MM.1S (cell line): ENCODE results near the gene TKT.

Source experiments
- DNase-seq: peaks from one replicate; pipeline ENCODE4 v3.0.0-alpha.2; 2015
- H2AFZ ChIP-seq: fragments of 300-600 bp; sonication (generic); 2 replicates; pipeline ENCODE4 v1.6.0; 2016; ENCODE audit warnings: antibody characterized with exemption, low read length
- H3F3A ChIP-seq: fragments of 300-600 bp; sonication (generic); 2 replicates; pipeline ENCODE4 v1.6.1; 2016; ENCODE audit warnings: mild to moderate bottlenecking, antibody characterized with exemption, low read length, moderate library complexity, mixed read lengths; ENCODE audit not compliant: insufficient read depth
- H3K27ac ChIP-seq: fragments of 300-600 bp; sonication (generic); 2 replicates; pipeline ENCODE4 v1.5.1; 2016; ENCODE audit warnings: mild to moderate bottlenecking, low read length
- H3K27me3 ChIP-seq: fragments of 300-600 bp; sonication (generic); replicated peaks from 2 replicates; pipeline ENCODE4 v1.6.0; 2016; ENCODE audit warnings: low read length; ENCODE audit not compliant: insufficient read depth
- H3K36me3 ChIP-seq: fragments of 300-600 bp; sonication (generic); replicated peaks from 2 replicates; pipeline ENCODE4 v1.6.1; 2016; ENCODE audit warnings: mild to moderate bottlenecking, low read length, mixed read lengths; ENCODE audit not compliant: insufficient read depth
- H3K4me1 ChIP-seq: fragments of 300-600 bp; sonication (generic); 2 replicates; pipeline ENCODE4 v1.6.1; 2016; ENCODE audit warnings: low read length, mixed read lengths
- H3K4me2 ChIP-seq: fragments of 300-600 bp; sonication (generic); 2 replicates; pipeline ENCODE4 v1.6.0; 2016; ENCODE audit warnings: low read depth, low read length
- H3K4me3 ChIP-seq: fragments of 300-600 bp; sonication (generic); 2 replicates; pipeline ENCODE4 v1.5.1; 2016; ENCODE audit warnings: low read length, mixed read lengths
- H3K79me2 ChIP-seq: fragments of 300-600 bp; sonication (generic); 2 replicates; pipeline ENCODE4 v1.6.1; 2016; ENCODE audit warnings: mixed run types, low read length, mixed read lengths
- H3K9ac ChIP-seq: fragments of 300-600 bp; sonication (generic); 2 replicates; pipeline ENCODE4 v1.6.1; 2016; ENCODE audit warnings: low read length, mixed read lengths
- H3K9me2 ChIP-seq: fragments of 300-600 bp; sonication (generic); replicated peaks from 2 replicates; pipeline ENCODE4 v1.6.1; 2016; ENCODE audit warnings: mild to moderate bottlenecking, low read length, mixed read lengths; ENCODE audit not compliant: insufficient read depth
- H3K9me3 ChIP-seq: fragments of 300-600 bp; sonication (generic); replicated peaks from 2 replicates; pipeline ENCODE4 v1.6.1; 2016; ENCODE audit warnings: mild to moderate bottlenecking, low read length, mixed read lengths; ENCODE audit not compliant: insufficient read depth
- H4K20me1 ChIP-seq: fragments of 300-600 bp; sonication (generic); 2 replicates; pipeline ENCODE4 v1.6.1; 2016; ENCODE audit warnings: mild to moderate bottlenecking, low read length, moderate library complexity, mixed read lengths; ENCODE audit not compliant: insufficient read depth
- CTCF ChIP-seq: fragments of 300-600 bp; sonication (generic); IDR thresholded peaks from 2 replicates; pipeline ENCODE4 v1.5.1; 2016; ENCODE audit warnings: antibody characterized with exemption, low read length, mixed read lengths
- EZH2 ChIP-seq: fragments of 300-600 bp; sonication (generic); optimal IDR thresholded peaks from 2 replicates; pipeline ENCODE3; 2017; ENCODE audit warnings: low read depth, mild to moderate bottlenecking, antibody characterized with exemption, low read length, mixed read lengths
- EZH2phosphoT487 ChIP-seq: fragments of 300-600 bp; sonication (generic); IDR thresholded peaks from 2 replicates; pipeline ENCODE4 v1.6.1; 2018; ENCODE audit warnings: antibody characterized with exemption, low read length

TKT gene

GRCh38 chr3:53242155-53242554 is 13.7 kb downstream of the TKT start:
- Histone ChIP-seq H3K9ac (no peak overlapping the region), H4K20me1 (peaks cover 50% of the 10 kb centered on the region), H3K27me3 (no peaks in the 10 kb centered on the region), H3K4me1 (no peaks in the 10 kb centered on the region), H3K4me3 (no peak overlapping the region), H3K79me2 (peaks cover 88% of the 10 kb centered on the region), H3K9me3 (no peaks in the 10 kb centered on the region), H3K36me3 (peaks cover 17% of the 10 kb centered on the region), H2AFZ (no peak overlapping the region), H3F3A (no peaks in the 10 kb centered on the region), H3K4me2 (no peak overlapping the region), H3K27ac (no peak overlapping the region), H3K9me2 (no peaks in the 10 kb centered on the region)
- no peak for TF ChIP-seq EZH2phosphoT487
- TF ChIP-seq CTCF, result no peak
- TF ChIP-seq EZH2, result no peak
- no peak for DNase-seq

GRCh38 chr3:53240989-53241972 is 14.5 kb downstream of the TKT start:
- H3K9me3 ChIP-seq, result no peaks in the 10 kb centered on the region
- H3K9ac ChIP-seq, result no peak overlapping the region
- H3K4me2 ChIP-seq, result no peak overlapping the region
- no peak overlapping the region for H2AFZ ChIP-seq
- H3K27me3 ChIP-seq, result no peaks in the 10 kb centered on the region
- no peak overlapping the region for H3K27ac ChIP-seq
- DNase-seq, result no peak
- peaks cover 49% of the 10 kb centered on the region for H4K20me1 ChIP-seq
- H3K4me3 ChIP-seq, result no peak overlapping the region
- TF ChIP-seq EZH2phosphoT487 (no peak), EZH2 (no peak), CTCF (no peak)
- no peaks in the 10 kb centered on the region for H3K9me2 ChIP-seq
- peaks cover 7% of the 10 kb centered on the region; the same call in 1 of the 2 replicates for H3K4me1 ChIP-seq
- H3K36me3 ChIP-seq, result peaks cover 17% of the 10 kb centered on the region
- H3K79me2 ChIP-seq, result peaks cover 87% of the 10 kb centered on the region
- no peaks in the 10 kb centered on the region for H3F3A ChIP-seq

GRCh38 chr3:53239800-53240199 is 16.0 kb downstream of the TKT start:
- TF ChIP-seq EZH2 (no peak), CTCF (no peak), EZH2phosphoT487 (no peak)
- H3K9ac ChIP-seq, result no peak overlapping the region
- no peaks in the 10 kb centered on the region for H3K9me2 ChIP-seq
- H4K20me1 ChIP-seq, result peaks cover 37% of the 10 kb centered on the region
- no peaks in the 10 kb centered on the region for H3K27me3 ChIP-seq
- no peak for DNase-seq
- peaks cover 84% of the 10 kb centered on the region for H3K79me2 ChIP-seq
- no peak overlapping the region for H2AFZ ChIP-seq
- H3K36me3 ChIP-seq, result peaks cover 17% of the 10 kb centered on the region
- no peak overlapping the region for H3K4me3 ChIP-seq
- H3K9me3 ChIP-seq, result no peaks in the 10 kb centered on the region
- H3K4me1 ChIP-seq, result peaks cover 10% of the 10 kb centered on the region; the same call in 1 of the 2 replicates
- no peak overlapping the region for H3K4me2 ChIP-seq
- H3F3A ChIP-seq, result no peaks in the 10 kb centered on the region
- no peak overlapping the region for H3K27ac ChIP-seq
